Measurements from ENCODE around the gene NDUFAF3. TPM values are rescaled to one million over a fixed set of nuclear protein-coding genes. Genes with fewer than 3 reads are reported as not detected.

NDUFAF3 gene
- total and polyA plus RNA-seq, 10 of the 15 experiments (the other 5 are each of a cell fraction or from before 2014, with no cell fraction given), result 25.4 to 228 (median 63.9) TPM

- ChIA-PET POLR2A (interaction anchor here (0.7 to 1.2 kb wide), 2 partner anchors 9 to 123 kb away, joined by 3 read pairs; no protein-coding TSS in a partner anchor), RAD21 (ENCODE audit: unreplicated experiment) (no interaction called here)
- ATAC-seq, result no peak
These were observed 47.7 kb upstream of the NDUFAF3 start for GRCh38 chr3:48974076-48974864.

More at GRCh38 chr3:48974076-48974864, 47.7 kb upstream of the NDUFAF3 start:
- DNase-seq (ENCODE audit: low read depth, low spot score), result no peak
- Histone ChIP-seq H3K4me2 (ENCODE audit: control insufficient read depth, insufficient read depth) (no peak overlapping the region), H3K9me3 (replicated peaks; ENCODE audit: control insufficient read depth, insufficient read depth, low read length) (no peaks in the 10 kb centered on the region), H3K27ac (ENCODE audit: control insufficient read depth, insufficient read depth) (no peak overlapping the region), H3K36me3 (ENCODE audit: control insufficient read depth in 2 of 2, insufficient read depth in 2 of 2, low read length in 1 of 2) (peaks cover 19 to 51% of the 10 kb centered on the region in 2 experiments), H2AFZ (ENCODE audit: control insufficient read depth, low read depth, low read length) (no peak overlapping the region), H3K79me2 (ENCODE audit: control insufficient read depth, insufficient read depth, low read length) (no peaks in the 10 kb centered on the region), H4K20me1 (ENCODE audit: control insufficient read depth, insufficient read depth) (no peaks in the 10 kb centered on the region), H3K9ac (ENCODE audit: control insufficient read depth, insufficient read depth, low read length) (no peak overlapping the region), H3K27me3 (replicated peaks in 1 of 2; ENCODE audit: control insufficient read depth in 2 of 2, insufficient read depth in 2 of 2, low read length in 1 of 2) (no peaks in the 10 kb centered on the region), H3K4me1 (ENCODE audit: control insufficient read depth, insufficient read depth, low read length) (no peaks in the 10 kb centered on the region), H3K4me3 (no peak overlapping the region)
- no peak for FAIRE-seq
- ChIA-PET SMC1A (ENCODE audit: uncharacterized antibody, unreplicated experiment) (no interaction called here), CTCF (interaction anchor here (0.6 to 2.7 kb wide), 3 partner anchors 12 to 551 kb away, joined by 3 to 14 read pairs (median 5); no protein-coding TSS in a partner anchor)
- in situ Hi-C loops (cut with MboI) (no loop called here), intact Hi-C loops (cut with micrococcal nuclease; ENCODE audit: unreplicated experiment) (no loop called here)
- WGBS (ENCODE audit: insufficient coverage, insufficient replicate concordance, low lambda C conversion rate, missing lambda C conversion rate), result 95% methylated on average over 10 of the region's 10 CpGs
- TF ChIP-seq ZNF207 (IDR thresholded peaks at IDR 0.05; ENCODE audit: borderline replicate concordance) (no peak), SMC3 (IDR thresholded peaks at IDR 0.05; ENCODE audit: borderline replicate concordance, low read length) (no peak), CHD4 (IDR thresholded peaks at IDR 0.05) (no peak), JUNB (IDR thresholded peaks at IDR 0.05) (no peak), SKIL (IDR thresholded peaks at IDR 0.05; ENCODE audit: low read depth, poor library complexity, severe bottlenecking) (no peak), RELB (IDR thresholded peaks at IDR 0.05; ENCODE audit: low read depth) (no peak), KAT2A (conservative IDR thresholded peaks at IDR 0.05; ENCODE audit: control insufficient read depth, low read depth, low read length) (no peak), MXI1 (IDR thresholded peaks at IDR 0.05; ENCODE audit: low read depth, low read length) (no peak), BRCA1 (IDR thresholded peaks at IDR 0.05; ENCODE audit: low read depth, low read length) (no peak)
- BruUV-seq (replicated peaks), result no TSS peak

All from GM12878 (cell line).